HG03159 (cell line): ENCODE data around the gene CNTNAP2.
"Not testable (repeated sequence)": the region's sequence is repeated elsewhere in the genome, so short reads cannot be mapped to it uniquely, and the experiment has no call there.

ENCODE experiments used
- ATAC-seq: cut with Tn5 transposase; IDR thresholded peaks from one replicate; pipeline ENCODE4 v1.9.1; 2021; ENCODE audit warnings: mild to moderate bottlenecking, moderate library complexity; ENCODE audit not compliant: unreplicated experiment

Gene CNTNAP2

DNA sequence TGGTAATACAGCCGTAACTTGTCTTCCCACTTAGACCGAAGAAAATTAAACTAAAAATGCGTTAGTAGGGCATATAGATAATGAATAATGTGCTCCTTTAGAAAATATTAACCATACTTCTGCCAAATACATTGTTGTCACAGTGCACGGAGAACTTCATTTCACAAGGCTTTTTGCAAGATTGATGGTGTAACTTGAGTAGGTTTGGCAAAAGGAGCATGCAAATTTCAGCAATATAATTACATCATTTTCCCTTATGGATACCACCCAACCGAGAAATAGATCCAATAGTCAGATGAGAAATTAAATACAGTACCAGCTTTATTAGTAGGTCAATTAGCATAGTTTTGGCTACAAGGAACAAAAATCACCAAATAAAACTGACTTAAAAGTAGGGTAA lies 1681.4 kb downstream of the CNTNAP2 start:
- no peak for ATAC-seq

DNA sequence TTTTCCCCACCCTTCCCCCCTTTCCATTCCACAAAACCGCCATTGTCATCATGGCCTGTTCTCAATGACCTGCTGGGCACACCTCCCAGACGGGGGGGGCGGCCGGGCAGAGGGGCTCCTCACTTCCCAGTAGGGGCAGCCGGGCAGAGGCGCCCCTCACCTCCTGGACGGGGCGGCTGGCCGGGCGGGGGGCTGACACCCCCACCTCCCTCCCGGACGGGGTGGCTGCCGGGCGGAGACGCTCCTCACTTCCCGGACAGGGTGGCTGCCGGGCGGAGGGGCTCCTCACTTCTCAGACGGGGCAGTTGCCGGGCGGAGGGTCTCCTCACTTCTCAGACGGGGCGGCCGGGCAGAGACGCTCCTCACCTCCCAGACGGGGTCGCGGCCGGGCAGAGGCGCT lies 1685.2 kb downstream of the CNTNAP2 start:
- ATAC-seq: not testable (repeated sequence)

DNA sequence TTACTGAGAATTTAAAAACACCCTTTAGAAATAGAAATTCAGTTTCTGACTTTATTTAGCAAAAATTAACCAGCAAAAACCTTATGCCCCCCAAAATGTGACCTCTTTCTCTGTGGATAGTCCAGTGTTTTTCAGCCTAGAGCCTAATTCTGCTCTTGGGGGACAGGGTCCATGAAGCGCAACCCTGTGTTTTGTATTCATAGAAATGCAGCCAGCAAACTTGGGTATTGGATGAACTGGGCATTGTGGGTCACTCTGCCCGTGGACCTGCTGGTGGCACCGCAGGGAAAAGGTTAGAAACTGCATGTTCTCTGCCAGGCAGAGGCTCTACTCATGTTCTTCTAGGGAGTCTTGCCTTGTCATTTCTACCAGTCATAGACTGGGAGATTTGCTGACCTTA lies 1686.5 kb downstream of the CNTNAP2 start:
- no peak for ATAC-seq

DNA sequence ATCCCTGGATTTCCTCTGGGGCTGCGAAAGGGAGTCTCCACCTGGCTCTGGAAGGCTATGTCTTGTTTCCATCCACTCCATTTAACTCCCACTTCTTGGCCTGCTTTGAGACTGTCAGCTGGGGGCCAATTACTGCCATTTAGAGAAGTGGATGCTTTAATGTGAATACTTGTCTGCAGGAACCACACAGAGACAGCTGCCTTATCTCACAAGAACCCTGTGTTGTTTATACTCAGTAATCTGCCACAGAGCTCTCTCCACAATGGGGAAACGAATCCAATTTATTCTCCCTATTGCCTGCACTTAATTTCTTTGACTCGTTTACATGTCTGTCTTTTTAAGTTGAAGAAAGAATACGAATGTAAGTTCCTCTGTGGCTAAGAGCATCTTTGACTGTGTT lies 1687.0 kb downstream of the CNTNAP2 start:
- ATAC-seq: no peak

DNA sequence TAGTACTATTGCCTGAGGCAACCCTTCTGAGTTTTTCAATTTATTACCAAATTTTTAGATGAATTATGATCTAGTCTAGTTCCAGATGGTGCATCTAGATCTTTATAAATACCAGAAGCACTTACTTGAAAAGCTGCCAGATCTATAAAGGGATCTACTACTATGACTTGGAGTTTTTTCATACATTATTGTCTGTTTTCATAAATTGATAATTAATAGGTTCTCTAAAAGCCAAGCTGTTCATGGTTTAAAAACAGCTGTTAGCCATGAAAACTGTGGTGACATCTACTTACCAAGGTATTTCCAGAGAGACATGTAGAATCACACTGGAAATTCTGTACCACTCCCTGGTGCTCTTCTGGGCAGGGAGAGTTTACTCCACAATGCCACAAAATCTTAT lies 1687.4 kb downstream of the CNTNAP2 start:
- ATAC-seq: no peak

DNA sequence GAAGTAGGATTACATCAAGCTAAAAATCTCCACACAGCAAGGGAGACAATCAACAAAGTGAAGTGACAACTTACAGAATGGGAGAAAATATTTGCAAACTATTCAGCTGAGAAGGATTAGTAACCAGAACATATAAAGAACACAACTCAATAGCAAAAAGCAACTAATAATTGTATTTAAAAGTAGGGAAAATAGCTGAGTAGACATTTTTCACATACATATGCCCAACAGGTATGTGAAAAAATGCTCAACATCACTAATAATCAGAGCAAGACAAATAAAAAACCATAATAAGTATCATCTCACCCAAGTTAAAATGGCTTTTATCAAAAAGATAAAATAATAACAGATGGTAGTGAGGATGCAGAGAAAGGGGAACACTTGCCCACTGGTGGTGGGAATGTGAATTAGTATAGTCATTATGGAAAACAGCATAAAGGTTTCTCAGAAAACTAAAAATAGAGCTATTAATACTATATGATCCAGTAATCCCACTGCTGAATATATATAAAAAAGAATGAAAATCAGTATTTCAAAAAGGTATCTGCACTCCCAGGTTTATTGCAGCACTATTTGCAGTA lies 1689.5 kb downstream of the CNTNAP2 start:
- ATAC-seq: no peak

DNA sequence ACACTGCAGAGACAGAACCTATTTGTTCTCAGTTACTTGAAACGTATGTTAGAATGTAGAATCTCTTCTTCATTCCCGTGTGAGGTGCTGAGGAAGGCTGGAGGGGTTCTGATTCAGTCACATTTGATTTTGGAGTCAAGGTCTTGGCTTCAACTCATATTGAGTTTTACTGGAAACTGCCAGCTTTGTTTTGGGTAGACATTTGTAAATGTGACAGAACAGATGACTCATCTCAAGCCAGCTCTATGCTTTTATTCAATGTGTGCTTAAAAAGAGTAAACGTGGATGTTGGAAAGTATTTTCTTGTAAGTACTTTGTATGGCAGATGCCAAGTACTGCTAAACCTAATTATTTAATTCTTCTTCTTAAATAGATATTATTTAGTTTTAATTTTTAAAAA lies 1693.2 kb downstream of the CNTNAP2 start:
- no peak for ATAC-seq

DNA sequence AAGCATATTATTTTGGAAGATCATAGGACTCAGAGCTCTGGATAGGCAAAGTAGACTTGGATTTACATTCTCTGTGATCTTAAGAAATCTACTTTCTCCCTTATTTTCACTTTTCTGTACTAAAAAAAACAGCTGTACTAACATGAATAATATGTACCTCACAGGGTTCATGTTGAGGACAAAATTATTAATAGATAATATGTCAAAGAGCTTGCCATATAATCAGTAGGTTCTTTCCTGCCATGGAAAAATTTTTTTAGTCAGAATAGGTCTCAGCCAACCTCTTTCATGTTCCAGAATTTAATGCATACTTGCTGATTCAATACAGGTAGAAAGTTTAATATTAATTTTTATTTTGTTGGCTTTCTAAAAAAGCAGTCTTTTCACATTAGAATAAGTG lies 1693.7 kb downstream of the CNTNAP2 start:
- no peak for ATAC-seq

DNA sequence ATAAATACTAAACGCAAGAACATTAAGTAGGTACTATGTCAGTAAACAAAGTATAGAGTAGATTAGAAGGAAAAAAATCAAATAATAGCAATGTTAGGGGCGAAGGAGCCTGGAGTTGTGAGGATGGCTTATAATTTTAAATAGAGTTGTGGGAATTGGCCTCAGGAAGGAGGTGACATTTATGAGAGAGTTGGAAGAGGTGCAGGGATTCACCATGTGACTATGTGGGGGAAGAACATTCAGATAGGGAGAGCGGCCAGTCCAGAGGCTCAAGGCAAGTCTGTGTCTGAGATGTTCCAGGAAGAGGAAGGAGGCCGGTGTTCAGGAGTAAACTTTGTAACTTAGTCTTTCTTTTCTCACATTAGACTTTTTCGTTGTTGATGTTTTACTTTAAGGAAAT lies 1695.3 kb downstream of the CNTNAP2 start:
- no peak for ATAC-seq

DNA sequence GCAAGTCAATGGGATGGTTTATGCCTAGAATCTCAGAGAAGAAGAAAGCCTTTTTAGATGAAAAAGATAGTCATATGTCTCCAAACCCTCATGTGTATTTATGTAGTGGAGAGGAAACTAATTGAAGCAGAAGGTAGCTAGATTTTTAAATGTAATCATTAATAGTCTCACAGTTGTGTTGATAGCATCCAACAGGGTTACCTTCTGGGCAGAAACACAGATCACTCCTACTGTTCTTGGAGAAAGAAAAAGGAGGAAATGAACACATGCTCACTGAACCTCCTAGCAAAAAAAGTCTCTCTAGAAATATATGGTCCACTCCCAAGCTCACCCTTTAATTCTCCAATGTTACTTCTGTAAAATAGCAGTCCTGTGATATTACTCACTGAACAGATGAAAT lies 1696.7 kb downstream of the CNTNAP2 start:
- no peak for ATAC-seq

DNA sequence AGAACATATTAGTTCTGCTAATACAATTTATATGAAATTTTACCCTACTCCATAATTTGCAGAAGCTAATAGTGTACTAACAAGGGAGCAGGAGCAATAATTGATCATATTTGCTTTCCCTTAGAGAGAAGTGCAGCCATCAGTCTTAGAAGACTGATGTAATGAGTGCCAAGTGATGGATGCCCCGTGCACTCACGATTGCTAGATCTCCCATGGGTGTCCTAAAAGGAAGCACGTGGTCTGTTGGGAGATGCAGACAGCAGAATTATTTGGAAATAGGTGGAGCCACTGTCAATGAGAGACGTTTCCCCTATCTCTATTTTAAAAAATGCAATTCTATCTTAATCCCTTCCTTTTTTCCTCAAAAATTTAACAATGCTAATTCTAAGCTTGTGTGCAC lies 1701.7 kb downstream of the CNTNAP2 start:
- no peak for ATAC-seq

DNA sequence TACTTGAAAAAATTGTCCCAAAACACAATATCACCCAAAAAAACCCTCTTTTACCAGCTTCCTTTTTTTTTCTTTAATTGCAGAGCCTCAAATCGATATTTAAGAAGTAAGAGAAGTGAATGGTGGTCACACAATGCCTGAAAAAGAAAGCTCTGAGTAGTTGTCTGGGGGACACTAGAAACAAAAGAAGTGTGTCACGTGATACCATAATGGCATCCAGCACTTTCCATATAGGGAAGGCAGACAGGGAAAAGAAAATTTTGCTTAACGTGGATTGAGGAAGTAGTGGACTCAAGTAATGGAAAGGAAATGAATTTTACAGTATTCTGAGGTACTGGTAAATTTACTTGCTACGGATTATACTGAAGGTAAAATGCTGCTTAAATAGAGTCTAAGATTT lies 1708.1 kb downstream of the CNTNAP2 start:
- ATAC-seq: no peak

DNA sequence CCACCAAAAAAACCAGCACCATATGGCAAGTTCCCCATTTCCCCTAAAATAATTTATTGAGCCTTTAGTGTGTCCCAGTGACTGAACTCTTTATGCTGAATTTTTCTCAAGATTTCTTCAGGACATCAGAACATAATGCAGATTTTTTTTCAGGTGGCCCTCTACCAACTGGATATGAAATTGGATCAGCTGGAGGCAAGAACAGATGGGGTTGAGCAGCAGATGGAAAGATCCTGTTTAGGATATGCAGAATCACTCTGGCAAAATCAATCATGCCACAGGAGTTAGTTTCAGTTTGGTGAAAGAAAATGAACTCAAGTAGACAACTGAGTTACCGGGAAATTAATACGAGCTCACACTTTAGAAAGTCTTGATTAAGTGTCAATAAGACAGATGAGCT lies 1712.4 kb downstream of the CNTNAP2 start:
- no peak for ATAC-seq

DNA sequence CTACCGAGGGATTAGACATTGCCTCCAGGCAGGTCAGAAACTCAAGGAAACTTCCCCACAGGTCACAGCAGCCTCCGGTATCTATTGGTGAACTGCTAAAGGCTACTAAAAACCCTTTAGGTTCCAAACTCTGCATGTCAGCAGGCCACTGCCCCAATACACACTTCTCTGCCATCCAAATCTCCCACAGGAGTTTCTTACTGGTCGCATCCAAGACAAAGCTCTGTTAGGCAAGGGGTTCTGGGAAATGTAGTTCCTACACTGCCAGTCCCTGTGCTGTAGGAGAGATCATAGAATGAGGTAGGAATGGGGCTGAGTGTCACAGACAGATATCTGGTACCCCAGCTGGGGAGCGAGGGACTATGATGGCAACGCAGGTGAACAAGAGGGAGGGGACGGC lies 1717.0 kb downstream of the CNTNAP2 start:
- ATAC-seq: no peak

DNA sequence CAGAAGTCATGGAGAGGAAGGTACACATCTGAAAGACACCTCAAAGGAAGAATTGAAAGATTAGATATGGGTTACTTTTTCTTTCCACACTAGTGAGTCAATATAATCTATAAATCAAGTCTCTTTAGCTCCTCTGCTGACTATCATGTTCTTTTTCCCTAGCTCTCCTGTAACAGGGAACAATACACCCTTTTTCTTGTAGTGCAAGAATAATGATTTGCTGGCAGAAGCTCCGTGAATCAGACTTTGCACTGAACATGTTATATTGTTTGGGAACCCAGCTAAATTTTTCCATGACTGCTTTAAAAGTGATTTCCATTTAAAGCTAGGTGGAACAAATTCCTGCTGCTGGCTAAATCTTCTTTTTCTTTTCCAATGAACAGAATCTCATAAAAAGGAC lies 1717.4 kb downstream of the CNTNAP2 start:
- ATAC-seq: no peak

DNA sequence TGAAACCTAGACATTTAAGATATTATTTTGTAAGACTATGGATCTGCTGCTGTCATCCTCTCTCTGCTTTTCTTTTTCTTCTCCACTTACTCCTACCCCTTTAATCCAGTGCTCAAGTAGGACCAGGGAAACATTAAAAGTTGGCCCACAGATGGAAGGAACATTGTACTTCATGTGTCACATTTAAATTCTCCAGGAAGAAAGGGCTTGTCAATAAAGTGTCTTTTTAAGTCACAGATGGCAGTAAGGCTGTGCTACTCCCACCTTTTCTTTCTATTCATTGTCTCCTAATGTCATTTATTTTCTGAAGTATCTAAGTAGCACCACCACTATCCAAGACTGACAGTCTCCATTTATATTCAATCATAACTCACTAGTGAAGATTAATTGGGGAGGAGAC lies 1736.2 kb downstream of the CNTNAP2 start:
- no peak for ATAC-seq

DNA sequence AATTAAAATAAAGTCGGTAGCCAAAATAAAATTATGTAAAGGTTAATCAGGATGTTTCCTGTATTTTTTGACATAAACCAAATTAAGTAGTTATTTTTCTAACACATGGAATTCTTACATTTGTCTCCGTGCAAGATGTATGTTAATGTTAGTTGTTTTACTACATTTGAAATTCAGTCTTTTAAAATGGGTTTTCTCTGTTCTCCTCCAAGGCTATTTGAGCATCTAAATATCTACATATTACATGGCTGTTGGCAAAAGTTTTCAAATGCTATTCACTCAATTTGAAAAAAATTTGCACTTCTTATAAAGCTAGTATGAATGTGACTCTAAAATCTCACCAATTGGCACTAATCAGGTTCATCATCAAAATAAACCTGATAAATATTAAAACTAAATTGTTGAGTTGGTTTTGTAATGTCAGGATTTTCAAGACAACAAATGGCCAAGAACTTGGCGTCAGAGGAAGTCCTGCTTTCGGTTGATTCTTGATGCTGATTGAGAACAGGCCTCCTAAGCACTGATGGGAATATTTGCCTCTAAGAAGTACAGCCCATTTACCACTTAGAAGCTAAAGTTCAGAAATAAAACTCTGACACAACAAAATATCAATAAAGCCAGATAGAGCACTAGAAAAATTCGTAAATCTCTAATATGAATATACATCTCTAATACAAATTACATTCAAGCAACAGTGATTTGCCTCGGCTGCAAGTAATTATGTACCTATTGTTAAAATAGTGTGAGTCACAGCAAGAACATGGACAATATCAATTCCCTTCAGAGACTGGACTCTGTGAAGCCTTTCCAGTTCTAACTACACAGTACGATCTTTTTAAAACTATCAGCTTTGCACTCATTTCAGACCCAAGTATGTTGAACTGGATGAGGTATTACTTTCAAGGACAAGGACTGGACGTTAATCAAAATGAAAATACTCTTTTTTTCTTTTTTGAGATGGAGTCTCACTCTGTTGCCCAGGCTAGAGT lies 1740.8 kb downstream of the CNTNAP2 start:
- no peak for ATAC-seq

DNA sequence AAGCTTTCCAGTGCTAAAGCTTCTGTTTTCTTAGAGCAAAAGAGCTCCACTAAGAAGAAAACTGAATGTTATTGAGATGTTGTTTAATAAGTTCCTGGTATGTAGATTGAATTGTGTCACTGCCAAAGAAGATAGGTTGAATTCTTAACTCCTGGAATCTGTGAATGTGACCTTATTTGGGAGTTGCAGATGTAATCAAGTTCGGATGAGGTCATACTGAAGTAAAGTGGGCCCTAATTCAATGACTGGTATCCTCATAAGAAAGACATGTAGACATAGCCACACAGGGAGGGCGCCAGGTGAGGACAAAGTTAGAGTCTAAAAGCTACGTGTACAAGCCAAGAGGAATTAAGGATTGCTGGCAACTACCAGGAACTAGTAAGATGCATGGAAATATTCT lies 1741.8 kb downstream of the CNTNAP2 start:
- ATAC-seq: no peak

DNA sequence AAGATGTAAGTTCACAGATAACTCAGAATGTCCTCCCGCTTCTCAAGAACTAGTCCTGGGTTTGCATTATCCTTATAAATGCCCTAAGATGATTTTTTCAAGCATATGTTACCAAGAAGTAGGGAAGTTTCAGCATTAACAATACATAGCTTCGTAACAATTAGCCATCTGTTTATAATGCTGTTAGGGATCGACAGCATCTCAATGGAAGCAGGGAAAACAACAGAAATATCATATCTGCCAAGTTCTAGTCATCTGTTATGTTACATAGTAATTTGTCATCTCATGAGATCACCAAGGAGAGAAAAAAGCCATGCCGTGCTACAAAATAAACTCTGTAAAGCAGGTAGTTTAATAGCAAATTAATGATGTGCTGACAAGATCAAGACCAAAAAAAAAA lies 1742.4 kb downstream of the CNTNAP2 start:
- ATAC-seq: no peak

DNA sequence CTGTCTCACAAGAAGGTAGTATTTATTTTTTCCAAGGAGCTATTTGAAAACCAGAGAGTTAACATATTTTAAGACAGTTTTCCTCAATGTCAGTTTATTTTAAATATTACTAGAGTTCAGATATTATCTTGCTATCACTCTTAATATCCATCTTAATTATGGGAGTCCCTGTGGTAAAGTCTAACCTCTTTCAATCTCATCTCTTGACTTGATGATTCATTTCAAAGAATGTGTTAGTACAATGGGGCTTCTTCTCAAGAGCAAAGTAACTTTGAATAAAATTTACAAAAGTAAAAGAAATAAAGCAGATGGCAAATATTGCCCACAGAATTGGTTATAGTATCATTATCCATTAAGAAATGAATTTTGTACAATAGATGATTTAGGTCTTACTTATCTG lies 1742.9 kb downstream of the CNTNAP2 start:
- no peak for ATAC-seq

DNA sequence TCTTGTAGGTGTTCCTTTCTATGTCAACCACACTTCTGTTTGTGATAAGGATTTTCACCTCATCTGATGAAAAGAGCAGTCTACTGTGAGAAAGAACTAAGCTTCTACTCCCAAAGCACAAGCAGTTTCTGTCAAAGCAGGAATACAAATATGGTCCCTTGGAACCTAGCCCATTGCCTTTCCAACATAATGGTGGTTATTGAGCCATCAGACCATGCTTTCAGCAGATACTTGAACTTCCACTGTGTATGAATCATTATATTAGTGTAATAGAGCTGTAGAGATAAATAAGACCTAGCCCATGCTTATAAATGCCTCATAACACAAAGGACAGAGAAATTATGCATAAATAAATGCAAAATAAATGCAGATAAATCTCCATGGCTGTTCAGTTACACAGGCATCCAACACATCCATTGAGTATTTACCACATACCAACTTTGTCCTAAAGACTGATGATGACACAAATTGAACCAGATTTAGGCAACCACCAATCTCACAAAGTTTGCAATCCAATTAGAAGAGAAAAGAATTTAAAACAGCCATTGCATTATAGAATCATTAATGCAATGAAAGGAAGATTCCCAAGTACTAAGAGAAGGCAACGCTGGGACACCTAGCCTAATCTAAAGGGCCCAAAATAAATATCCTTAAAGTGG lies 1744.6 kb downstream of the CNTNAP2 start:
- no peak for ATAC-seq

DNA sequence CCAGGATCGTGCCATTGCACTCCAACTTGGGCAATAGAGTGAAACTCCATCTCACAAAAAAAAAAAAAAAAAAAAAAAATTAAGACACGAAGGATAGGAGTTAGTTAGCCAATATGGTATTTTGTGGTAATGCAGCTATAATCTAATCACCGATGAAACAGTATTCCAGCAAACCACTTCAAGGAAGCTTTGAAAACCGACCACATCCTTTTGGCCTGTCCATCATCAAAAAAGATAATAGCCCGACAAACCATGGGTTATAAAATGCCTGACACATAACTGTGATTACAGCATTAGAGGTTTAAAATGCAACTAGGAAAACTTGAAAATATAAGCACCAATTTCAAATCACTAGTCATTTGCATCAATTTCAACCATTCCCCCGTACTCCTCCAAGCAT lies 1745.3 kb downstream of the CNTNAP2 start:
- ATAC-seq: no peak
